Astrocyte of the cerebellum (primary cell): ENCODE measurements around the gene CTIF.
"Not testable (repeated sequence)": the region's sequence is repeated elsewhere in the genome, so short reads cannot be mapped to it uniquely, and the experiment has no call there.

Source experiments
- DNase-seq: peaks from one replicate; pipeline ENCODE4 v3.0.0-alpha.2; 2011; ENCODE audit warnings: low read depth
- H3K4me3 ChIP-seq: 2 replicates; pipeline ENCODE4 v1.5.1; 2011; ENCODE audit warnings: mild to moderate bottlenecking, low read depth, low read length, moderate library complexity
- in situ Hi-C: cut with HindIII; loops from 2 replicates; pipeline ENCODE4 v1.10.0; 2017; ENCODE audit warnings: low sequenced_read_pairs
- TF ChIP-seq, protein P1 (sequence below): IDR thresholded peaks from 2 replicates; pipeline ENCODE4 v1.5.1; 2012; ENCODE audit warnings: low read length, low read depth, moderate library complexity, mild to moderate bottlenecking; ENCODE audit errors: missing control alignments

Gene CTIF

GRCh38 chr18:48869591-48869990 lies 330.8 kb downstream of the CTIF start:
- in situ Hi-C loops: no loop called here
- DNase-seq: no peak
- H3K4me3 ChIP-seq: no peak overlapping the region
- TF ChIP-seq, protein P1, sequence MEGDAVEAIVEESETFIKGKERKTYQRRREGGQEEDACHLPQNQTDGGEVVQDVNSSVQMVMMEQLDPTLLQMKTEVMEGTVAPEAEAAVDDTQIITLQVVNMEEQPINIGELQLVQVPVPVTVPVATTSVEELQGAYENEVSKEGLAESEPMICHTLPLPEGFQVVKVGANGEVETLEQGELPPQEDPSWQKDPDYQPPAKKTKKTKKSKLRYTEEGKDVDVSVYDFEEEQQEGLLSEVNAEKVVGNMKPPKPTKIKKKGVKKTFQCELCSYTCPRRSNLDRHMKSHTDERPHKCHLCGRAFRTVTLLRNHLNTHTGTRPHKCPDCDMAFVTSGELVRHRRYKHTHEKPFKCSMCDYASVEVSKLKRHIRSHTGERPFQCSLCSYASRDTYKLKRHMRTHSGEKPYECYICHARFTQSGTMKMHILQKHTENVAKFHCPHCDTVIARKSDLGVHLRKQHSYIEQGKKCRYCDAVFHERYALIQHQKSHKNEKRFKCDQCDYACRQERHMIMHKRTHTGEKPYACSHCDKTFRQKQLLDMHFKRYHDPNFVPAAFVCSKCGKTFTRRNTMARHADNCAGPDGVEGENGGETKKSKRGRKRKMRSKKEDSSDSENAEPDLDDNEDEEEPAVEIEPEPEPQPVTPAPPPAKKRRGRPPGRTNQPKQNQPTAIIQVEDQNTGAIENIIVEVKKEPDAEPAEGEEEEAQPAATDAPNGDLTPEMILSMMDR: no peak

DNA sequence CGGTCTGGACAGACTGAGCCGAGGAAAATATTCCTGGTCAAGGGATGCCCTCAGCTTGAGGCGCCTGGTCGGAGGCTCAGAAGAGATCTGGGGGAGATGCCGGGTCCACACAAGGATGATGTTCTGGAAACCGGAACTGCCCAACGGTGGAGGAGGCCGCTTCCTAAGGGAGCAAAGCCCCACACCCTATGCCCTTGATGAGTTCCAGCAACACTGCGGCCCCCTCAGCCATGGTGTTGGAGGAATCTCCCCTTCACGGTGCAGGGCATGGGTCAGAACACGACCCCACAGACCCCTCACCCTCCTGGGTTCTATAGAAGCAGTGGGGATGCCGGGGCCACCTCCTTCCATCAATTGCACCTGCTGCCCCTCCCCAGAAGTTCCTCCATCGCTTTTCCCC lies 332.1 kb downstream of the CTIF start:
- H3K4me3 ChIP-seq, DNase-seq, in situ Hi-C loops: not testable (repeated sequence)

- in situ Hi-C loops: no loop called here
- no peak for DNase-seq
- H3K4me3 ChIP-seq: no peak overlapping the region
- TF ChIP-seq, protein P1: no peak
Measured at GRCh38 chr18:48871391-48872166, 332.7 kb downstream of the CTIF start.

GRCh38 chr18:48872234-48873145 lies 333.7 kb downstream of the CTIF start:
- H3K4me3 ChIP-seq: no peak overlapping the region
- no peak for DNase-seq
- in situ Hi-C loops: no loop called here
- TF ChIP-seq, protein P1: no peak

DNA sequence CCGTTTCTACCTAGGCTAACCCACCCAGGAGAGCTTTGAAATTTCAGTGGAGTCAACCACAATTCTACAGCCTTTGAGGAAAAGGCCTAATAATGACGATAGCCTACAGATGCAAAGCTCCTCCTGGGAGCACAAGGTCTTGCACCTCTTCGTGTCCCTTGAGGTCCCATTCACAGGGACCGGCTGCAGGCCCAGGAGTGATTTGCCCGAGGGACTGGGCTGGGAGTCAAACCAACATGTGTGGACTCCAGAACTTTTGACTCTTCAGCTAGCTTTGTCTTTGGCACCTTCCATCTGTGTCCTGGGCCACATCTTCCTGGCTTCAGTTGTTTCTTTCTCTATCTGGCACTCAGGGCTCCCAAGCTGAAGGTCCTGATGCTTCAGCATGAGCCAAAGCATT lies 335.4 kb downstream of the CTIF start:
- no peak for DNase-seq
- in situ Hi-C loops: no loop called here
- TF ChIP-seq, protein P1: no peak
- no peak overlapping the region for H3K4me3 ChIP-seq

GRCh38 chr18:48874701-48875162 lies 335.9 kb downstream of the CTIF start:
- TF ChIP-seq, protein P1: no peak
- in situ Hi-C loops: no loop called here
- no peak overlapping the region for H3K4me3 ChIP-seq
- no peak for DNase-seq
